Stomach smooth muscle (tissue), 2 donors: ENCODE results near the gene PODXL2.

Experiments
- H3K27ac ChIP-seq: one replicate; pipeline ENCODE4 v1.7.0; 2013; ENCODE audit warnings: mild to moderate bottlenecking, low read length, inconsistent platforms
- H3K27me3 ChIP-seq, 2 donors: one replicate each; pipeline ENCODE4 v1.7.0; 2013; ENCODE audit warnings: low read length in 2 of 2; ENCODE audit not compliant: insufficient read depth in 2 of 2, control insufficient read depth in 1 of 2
- H3K36me3 ChIP-seq, 2 donors: one replicate each; pipeline ENCODE4 v1.7.0; 2013; ENCODE audit warnings: low read length in 2 of 2; ENCODE audit not compliant: control insufficient read depth in 2 of 2, insufficient read depth in 2 of 2
- H3K4me1 ChIP-seq: one replicate; pipeline ENCODE4 v1.7.0; 2013; ENCODE audit warnings: low read length; ENCODE audit not compliant: control insufficient read depth, insufficient read depth
- H3K4me3 ChIP-seq, 2 donors: one replicate each; pipeline ENCODE4 v1.7.0; 2013; ENCODE audit warnings: low read length in 2 of 2
- H3K9ac ChIP-seq, 2 donors: one replicate each; pipeline ENCODE4 v1.7.0; 2013; ENCODE audit warnings: low read length in 2 of 2, mild to moderate bottlenecking in 1 of 2
- H3K9me3 ChIP-seq, 2 donors: one replicate each; pipeline ENCODE4 v1.7.0; 2013; ENCODE audit warnings: low read length in 2 of 2; ENCODE audit not compliant: control insufficient read depth in 2 of 2
- donor health status: healthy.
- donor health status: Pancreatic carcinoma.

PODXL2 gene

GRCh38 chr3:127606086-127606805, 22.7 kb upstream of the PODXL2 start:
- Histone ChIP-seq H3K27me3 (no peaks in the 10 kb centered on the region), H3K9ac (no peak overlapping the region), H3K9me3 (no peaks in the 10 kb centered on the region), H3K4me3 (no peak overlapping the region), H3K36me3 (peaks cover 19 to 29% of the 10 kb centered on the region in 2 donors), H3K27ac (no peak overlapping the region), H3K4me1 (no peaks in the 10 kb centered on the region)

GRCh38 chr3:127606981-127607595, 21.9 kb upstream of the PODXL2 start:
- H3K9ac ChIP-seq: no peak overlapping the region
- no peak overlapping the region for H3K4me3 ChIP-seq
- H3K27ac ChIP-seq: no peak overlapping the region
- no peaks in the 10 kb centered on the region for H3K4me1 ChIP-seq
- H3K27me3 ChIP-seq: no peaks in the 10 kb centered on the region
- H3K36me3 ChIP-seq: peaks cover 19 to 29% of the 10 kb centered on the region in 2 donors
- H3K9me3 ChIP-seq: no peaks in the 10 kb centered on the region

- no peaks in the 10 kb centered on the region for H3K9me3 ChIP-seq
- H3K9ac ChIP-seq: no peak overlapping the region
- peaks cover 5% of the 10 kb centered on the region for H3K4me1 ChIP-seq
- H3K27me3 ChIP-seq: no peaks in the 10 kb centered on the region
- no peak overlapping the region for H3K27ac ChIP-seq
- H3K4me3 ChIP-seq: no peak overlapping the region
- H3K36me3 ChIP-seq: peaks cover 19 to 29% of the 10 kb centered on the region in 2 donors
Observed at GRCh38 chr3:127607675-127608361, 21.2 kb upstream of the PODXL2 start.

GRCh38 chr3:127608362-127608718, 20.6 kb upstream of the PODXL2 start:
- no peaks in the 10 kb centered on the region for H3K27me3 ChIP-seq
- no peak overlapping the region for H3K4me3 ChIP-seq
- no peak overlapping the region for H3K9ac ChIP-seq
- peaks cover 19 to 29% of the 10 kb centered on the region in 2 donors for H3K36me3 ChIP-seq
- H3K4me1 ChIP-seq: peaks cover 5% of the 10 kb centered on the region
- no peak overlapping the region for H3K27ac ChIP-seq
- H3K9me3 ChIP-seq: no peaks in the 10 kb centered on the region

- Histone ChIP-seq H3K27me3 (no peaks in the 10 kb centered on the region), H3K27ac (no peak overlapping the region), H3K36me3 (peaks cover 19 to 25% of the 10 kb centered on the region in 2 donors), H3K9me3 (no peaks in the 10 kb centered on the region), H3K9ac (no peak overlapping the region), H3K4me3 (no peak overlapping the region), H3K4me1 (peaks cover 5% of the 10 kb centered on the region)
Observed at GRCh38 chr3:127610105-127610504, 18.9 kb upstream of the PODXL2 start.

DNA sequence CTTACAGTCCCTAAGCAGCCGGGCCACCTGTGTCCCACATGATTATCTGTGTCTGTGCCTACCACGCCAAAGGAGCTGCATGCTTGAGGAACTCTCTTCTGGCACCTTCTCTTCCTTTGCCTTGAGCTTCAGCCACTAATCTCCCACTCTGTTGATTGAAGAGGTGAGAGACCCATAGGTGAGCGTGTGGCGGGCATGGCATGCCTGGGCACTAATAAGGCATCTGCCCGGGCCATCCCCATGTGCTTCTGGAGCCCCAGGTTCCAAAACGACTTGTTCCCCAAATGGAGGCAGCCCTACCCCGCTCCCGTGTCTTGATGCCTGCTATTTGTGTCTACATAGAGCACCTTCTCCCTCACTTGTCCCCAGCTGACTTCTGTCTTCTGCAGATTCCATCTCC, 17.7 kb upstream of the PODXL2 start:
- peaks cover 5% of the 10 kb centered on the region for H3K4me1 ChIP-seq
- H3K27me3 ChIP-seq: no peaks in the 10 kb centered on the region
- no peak overlapping the region for H3K9ac ChIP-seq
- no peaks in the 10 kb centered on the region for H3K9me3 ChIP-seq
- H3K27ac ChIP-seq: no peak overlapping the region
- no peak overlapping the region for H3K4me3 ChIP-seq
- H3K36me3 ChIP-seq: peaks cover 19 to 21% of the 10 kb centered on the region in 2 donors

GRCh38 chr3:127612966-127613365, 16.0 kb upstream of the PODXL2 start:
- Histone ChIP-seq H3K9ac (no peak overlapping the region), H3K27me3 (no peaks in the 10 kb centered on the region), H3K4me1 (peaks cover 5% of the 10 kb centered on the region), H3K27ac (no peak overlapping the region), H3K36me3 (peaks cover 8 to 16% of the 10 kb centered on the region in 2 donors), H3K9me3 (no peaks in the 10 kb centered on the region), H3K4me3 (no peak overlapping the region)

GRCh38 chr3:127613406-127613805, 15.6 kb upstream of the PODXL2 start:
- no peak overlapping the region for H3K4me3 ChIP-seq
- H3K27ac ChIP-seq: no peak overlapping the region
- no peaks in the 10 kb centered on the region for H3K27me3 ChIP-seq
- H3K9ac ChIP-seq: no peak overlapping the region
- H3K36me3 ChIP-seq: peaks cover 10 to 16% of the 10 kb centered on the region in 2 donors
- no peaks in the 10 kb centered on the region for H3K9me3 ChIP-seq
- peaks cover 5% of the 10 kb centered on the region for H3K4me1 ChIP-seq

DNA sequence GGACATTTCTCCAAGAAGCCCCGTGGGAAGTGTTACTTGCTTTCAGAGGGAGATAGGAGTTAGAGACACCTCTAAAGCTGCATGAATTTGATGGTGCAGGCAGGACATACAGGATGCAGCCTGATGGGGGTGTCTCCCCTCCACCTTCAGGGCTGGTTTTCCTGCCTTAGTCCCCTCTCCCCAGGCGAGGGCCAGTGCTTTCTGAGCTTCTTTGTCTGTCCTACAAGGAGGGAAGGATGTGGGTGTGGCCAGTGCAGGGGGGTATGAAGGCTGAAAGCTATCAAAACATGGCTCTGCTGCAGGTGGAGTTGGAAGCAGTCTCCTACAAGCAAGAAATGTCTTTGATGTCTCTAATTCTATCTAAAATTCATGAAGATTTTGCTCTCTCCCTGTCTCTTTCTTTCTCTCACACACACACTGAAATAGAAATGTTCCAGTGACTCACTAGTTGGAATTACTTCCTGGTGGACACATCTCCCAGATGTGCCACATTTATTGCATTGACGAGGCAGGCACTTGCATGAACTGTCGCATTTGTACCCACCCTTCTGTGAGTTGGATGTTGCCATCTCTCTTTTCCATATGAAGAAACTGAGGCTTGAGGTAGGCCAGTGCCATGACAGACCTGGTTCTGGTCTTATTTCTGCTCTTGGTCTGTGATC, 13.9 kb upstream of the PODXL2 start:
- Histone ChIP-seq H3K9me3 (no peaks in the 10 kb centered on the region), H3K4me3 (no peak overlapping the region), H3K27me3 (no peaks in the 10 kb centered on the region), H3K36me3 (peaks cover 7 to 9% of the 10 kb centered on the region in 2 donors), H3K27ac (no peak overlapping the region), H3K4me1 (peaks cover 5% of the 10 kb centered on the region), H3K9ac (no peak overlapping the region)

GRCh38 chr3:127615631-127616305, 13.2 kb upstream of the PODXL2 start:
- Histone ChIP-seq H3K27ac (no peak overlapping the region), H3K27me3 (no peaks in the 10 kb centered on the region), H3K4me3 (no peak overlapping the region), H3K9ac (no peak overlapping the region), H3K4me1 (peaks cover 5% of the 10 kb centered on the region), H3K36me3 (peaks cover 7 to 9% of the 10 kb centered on the region in 2 donors), H3K9me3 (no peaks in the 10 kb centered on the region)
